Keratinocyte (primary cell): Measurements from ENCODE around the gene CEACAM20. TPM values are rescaled to one million over a fixed set of nuclear protein-coding genes. Genes with fewer than 3 reads are reported as not detected.

ENCODE experiments used
- DNase-seq: peaks from one replicate; pipeline ENCODE4 v3.0.0-alpha.2; 2011; ENCODE audit warnings: low read depth, missing footprints, low spot score
- FAIRE-seq: peaks from 2 replicates; lab custom pipeline; 2011; peaks lifted over from hg19 to GRCh38; lab: Jason Lieb, UNC
- H2AFZ ChIP-seq: 2 replicates; pipeline ENCODE4 v1.6.0; 2012; ENCODE audit warnings: low read length, control low read depth, inconsistent platforms; ENCODE audit not compliant: control insufficient read depth
- H3K27ac ChIP-seq: 2 replicates; pipeline ENCODE4 v1.5.1; 2011; ENCODE audit warnings: low read length; ENCODE audit not compliant: control insufficient read depth, insufficient read depth
- H3K27me3 ChIP-seq: 3 replicates; pipeline ENCODE4 v1.6.0; 2011; ENCODE audit warnings: low read length; ENCODE audit not compliant: control insufficient read depth, insufficient read depth; ENCODE audit errors: extremely low read depth
- H3K36me3 ChIP-seq, 2 experiments: 2 replicates in 1 of 2; 3 replicates in 1 of 2; pipeline ENCODE4 v1.5.1; 2011; ENCODE audit warnings: low read length in 2 of 2, mild to moderate bottlenecking in 1 of 2; ENCODE audit not compliant: control insufficient read depth in 2 of 2, insufficient read depth in 2 of 2; ENCODE audit errors: extremely low read depth in 1 of 2
- H3K4me1 ChIP-seq: 3 replicates; pipeline ENCODE4 v1.5.1; 2011; ENCODE audit warnings: low read length; ENCODE audit not compliant: control insufficient read depth, insufficient read depth; ENCODE audit errors: extremely low read depth
- H3K4me2 ChIP-seq: 3 replicates; pipeline ENCODE4 v1.6.0; 2011; ENCODE audit warnings: low read depth, low read length; ENCODE audit not compliant: control insufficient read depth, insufficient read depth; ENCODE audit errors: extremely low read depth
- H3K4me3 ChIP-seq, 3 experiments: fragments of 200-600 bp in 1 of 3; sonication (generic) in 1 of 3; 2 replicates in 2 of 3; 3 replicates in 1 of 3; pipeline ENCODE4 v1.5.1; 2011 to 2016; ENCODE audit warnings: low read length in 3 of 3, mild to moderate bottlenecking in 3 of 3, control low read depth in 2 of 3, inconsistent platforms in 1 of 3, low read depth in 1 of 3, mixed read lengths in 1 of 3, mixed run types in 1 of 3, moderate library complexity in 1 of 3; ENCODE audit not compliant: control insufficient read depth in 2 of 3, insufficient read depth in 2 of 3; ENCODE audit errors: extremely low read depth in 1 of 3
- H3K79me2 ChIP-seq: 2 replicates; pipeline ENCODE4 v1.6.0; 2012; ENCODE audit warnings: low read length; ENCODE audit not compliant: control insufficient read depth, insufficient read depth
- H3K9ac ChIP-seq: 3 replicates; pipeline ENCODE4 v1.6.0; 2011; ENCODE audit warnings: low read length; ENCODE audit not compliant: control insufficient read depth, insufficient read depth; ENCODE audit errors: extremely low read depth
- H3K9me1 ChIP-seq: 3 replicates; pipeline ENCODE4 v1.6.0; 2011; ENCODE audit warnings: low read length; ENCODE audit not compliant: control insufficient read depth, insufficient read depth; ENCODE audit errors: extremely low read depth
- H3K9me3 ChIP-seq: 2 replicates; pipeline ENCODE4 v1.5.1; 2012; ENCODE audit warnings: low read depth, low read length; ENCODE audit not compliant: control insufficient read depth
- H4K20me1 ChIP-seq: 3 replicates; pipeline ENCODE4 v1.6.0; 2011; ENCODE audit warnings: low read length; ENCODE audit not compliant: control insufficient read depth, insufficient read depth; ENCODE audit errors: extremely low read depth
- CTCF ChIP-seq, 3 experiments: IDR thresholded peaks in 1 of 3; conservative IDR thresholded peaks in 1 of 3; optimal IDR thresholded peaks in 1 of 3; 2 replicates in 2 of 3; 3 replicates in 1 of 3; pipeline versions ENCODE3 to v1.5.1; 2011; ENCODE audit warnings: low read length in 3 of 3, mild to moderate bottlenecking in 3 of 3, moderate library complexity in 2 of 3, control low read depth in 1 of 3, inconsistent platforms in 1 of 3; ENCODE audit not compliant: insufficient read depth in 2 of 3; ENCODE audit errors: extremely low read depth in 1 of 3
- EZH2 ChIP-seq: IDR thresholded peaks from one replicate; pipeline ENCODE4 v1.6.1; 2012; ENCODE audit warnings: inconsistent platforms, mild to moderate bottlenecking, low read length, moderate library complexity
- dilution Hi-C: fragments of 300-500 bp; cut with MboI; formaldehyde crosslinking; loops from one replicate; pipeline ENCODE4 v1.7.0; 2020; ENCODE audit warnings: low sequenced_read_pairs; ENCODE audit not compliant: extremely low pct_ligation_motif_present
- polyA plus RNA-seq, 5 experiments: library from polyadenylated mRNA; depleted of rRNA in 3 of 5; stranded (reverse) in 3 of 5; stranded (forward) in 1 of 5; unstranded in 1 of 5; fragments of >200 nt; gene quantifications; 1 replicate in 1 of 5; 2 replicates in 3 of 5; 3 replicates in 1 of 5; pipeline versions ENCODE4 v1.2.1 to v1.2.3, GENCODE V29; 2011 to 2012; ENCODE audit warnings: missing spikeins in 2 of 5, low read depth in 1 of 5, low replicate concordance in 1 of 5

CEACAM20 gene
- polyA plus RNA-seq, 1 donor (not counting 4 experiments of a cell fraction or from before 2014, with no cell fraction given), result not detected

DNA sequence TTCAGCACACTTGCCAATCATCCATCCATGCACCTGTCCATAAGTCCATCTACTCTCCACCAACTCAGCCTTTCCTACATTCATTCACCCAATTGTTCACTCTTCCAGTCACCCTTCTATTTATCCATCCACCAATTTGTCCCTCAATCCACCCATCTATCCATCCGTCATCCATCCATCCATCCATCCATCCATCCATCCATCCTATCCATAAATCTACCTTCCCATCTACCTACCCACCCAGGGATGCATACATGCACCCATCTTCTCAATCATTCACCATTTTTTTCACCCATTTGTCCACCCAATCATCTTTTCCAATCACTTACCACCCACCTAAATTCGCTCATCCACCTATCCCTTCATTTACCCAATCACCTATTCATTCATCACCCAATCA is 14.6 kb upstream of the CEACAM20 start:
- dilution Hi-C loops, result no loop called here
- H3K27me3 ChIP-seq, result no peaks in the 10 kb centered on the region
- peaks cover 10% of the 10 kb centered on the region for H3K4me1 ChIP-seq
- FAIRE-seq (no peak), DNase-seq (no peak)
- no peaks in the 10 kb centered on the region for H4K20me1 ChIP-seq
- H3K9ac ChIP-seq, result no peak overlapping the region
- no peak overlapping the region for H2AFZ ChIP-seq
- H3K36me3 ChIP-seq, result no peaks in the 10 kb centered on the region
- H3K9me1 ChIP-seq, result no peaks in the 10 kb centered on the region
- H3K27ac ChIP-seq, result no peak overlapping the region
- H3K9me3 ChIP-seq, result no peaks in the 10 kb centered on the region
- H3K79me2 ChIP-seq, result no peaks in the 10 kb centered on the region
- TF ChIP-seq CTCF (optimal IDR thresholded peaks at IDR 0.05 in 1 of 3, IDR thresholded peaks at IDR 0.05 in 1 of 3, conservative IDR thresholded peaks at IDR 0.05 in 1 of 3; ENCODE audit: extremely low read depth in 1 of 3, insufficient read depth in 2 of 3, low read length in 3 of 3) (no peak), EZH2 (no peak)
- no peak overlapping the region for H3K4me2 ChIP-seq
- H3K4me3 ChIP-seq, result no peak overlapping the region

GRCh38 chr19:44542671-44543070 is 13.2 kb upstream of the CEACAM20 start:
- Histone ChIP-seq H3K79me2 (no peaks in the 10 kb centered on the region), H3K9me1 (no peaks in the 10 kb centered on the region), H2AFZ (no peak overlapping the region), H3K4me1 (peaks cover 7% of the 10 kb centered on the region), H3K4me2 (no peak overlapping the region), H3K27ac (no peak overlapping the region), H4K20me1 (no peaks in the 10 kb centered on the region), H3K4me3 (no peak overlapping the region), H3K9me3 (no peaks in the 10 kb centered on the region), H3K9ac (no peak overlapping the region), H3K27me3 (no peaks in the 10 kb centered on the region), H3K36me3 (no peaks in the 10 kb centered on the region)
- no peak for TF ChIP-seq EZH2
- no peak for TF ChIP-seq CTCF (optimal IDR thresholded peaks at IDR 0.05 in 1 of 3, IDR thresholded peaks at IDR 0.05 in 1 of 3, conservative IDR thresholded peaks at IDR 0.05 in 1 of 3; ENCODE audit: extremely low read depth in 1 of 3, insufficient read depth in 2 of 3, low read length in 3 of 3)
- no peak for DNase-seq
- FAIRE-seq, result no peak
- dilution Hi-C loops, result no loop called here
